ENCODE measurements around the gene ROR1. TPM values are rescaled to one million over a fixed set of nuclear protein-coding genes. Genes with fewer than 3 reads are reported as not detected.

ROR1 gene
- total RNA-seq, 2 experiments from 2014 or later: 0.47 to 1.4 TPM

DNA sequence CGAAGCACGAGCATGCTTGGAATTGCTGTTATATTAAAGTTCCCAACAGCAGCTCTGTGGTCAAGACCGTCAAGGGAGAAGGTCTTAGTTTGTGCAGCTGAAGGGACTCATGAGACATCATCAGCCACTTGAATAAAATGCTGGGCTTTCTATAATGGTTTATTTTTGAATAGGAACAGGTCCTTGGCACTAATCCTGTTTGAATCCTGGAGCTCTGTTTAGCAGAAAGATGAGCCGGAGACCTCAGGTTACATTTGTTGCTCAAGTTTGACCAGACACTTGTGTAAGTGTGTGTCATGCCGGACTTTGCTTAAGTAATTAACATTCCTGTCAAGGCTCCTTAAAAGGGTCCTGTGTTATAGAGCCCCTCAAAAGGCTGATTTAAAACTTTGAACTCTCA, 186.5 kb downstream of the ROR1 start:
- TF ChIP-seq, protein P1, sequence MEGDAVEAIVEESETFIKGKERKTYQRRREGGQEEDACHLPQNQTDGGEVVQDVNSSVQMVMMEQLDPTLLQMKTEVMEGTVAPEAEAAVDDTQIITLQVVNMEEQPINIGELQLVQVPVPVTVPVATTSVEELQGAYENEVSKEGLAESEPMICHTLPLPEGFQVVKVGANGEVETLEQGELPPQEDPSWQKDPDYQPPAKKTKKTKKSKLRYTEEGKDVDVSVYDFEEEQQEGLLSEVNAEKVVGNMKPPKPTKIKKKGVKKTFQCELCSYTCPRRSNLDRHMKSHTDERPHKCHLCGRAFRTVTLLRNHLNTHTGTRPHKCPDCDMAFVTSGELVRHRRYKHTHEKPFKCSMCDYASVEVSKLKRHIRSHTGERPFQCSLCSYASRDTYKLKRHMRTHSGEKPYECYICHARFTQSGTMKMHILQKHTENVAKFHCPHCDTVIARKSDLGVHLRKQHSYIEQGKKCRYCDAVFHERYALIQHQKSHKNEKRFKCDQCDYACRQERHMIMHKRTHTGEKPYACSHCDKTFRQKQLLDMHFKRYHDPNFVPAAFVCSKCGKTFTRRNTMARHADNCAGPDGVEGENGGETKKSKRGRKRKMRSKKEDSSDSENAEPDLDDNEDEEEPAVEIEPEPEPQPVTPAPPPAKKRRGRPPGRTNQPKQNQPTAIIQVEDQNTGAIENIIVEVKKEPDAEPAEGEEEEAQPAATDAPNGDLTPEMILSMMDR (conservative IDR thresholded peaks at IDR 0.05; ENCODE audit: low read length): no peak
- TF ChIP-seq EZH2phosphoT487 (IDR thresholded peaks at IDR 0.05; ENCODE audit: borderline replicate concordance, low read depth, low read length): no peak
- intact Hi-C loops (cut with micrococcal nuclease; ENCODE audit: unreplicated experiment): no loop called here
- Histone ChIP-seq H3K9me2 (ENCODE audit: insufficient read depth, low read length) (no peaks in the 10 kb centered on the region), H3K4me2 (ENCODE audit: low read length) (no peak overlapping the region), H3K9me3 (ENCODE audit: low read length) (no peaks in the 10 kb centered on the region), H3K36me3 (ENCODE audit: insufficient read depth, low read length) (no peaks in the 10 kb centered on the region), H3K4me1 (ENCODE audit: insufficient read depth, low read length, poor library complexity, severe bottlenecking) (no peaks in the 10 kb centered on the region), H3K27ac (ENCODE audit: low read depth, low read length, poor library complexity, severe bottlenecking) (no peak overlapping the region), H3K4me3 (ENCODE audit: low read depth, low read length, poor library complexity, severe bottlenecking) (no peak overlapping the region), H3K79me2 (ENCODE audit: insufficient read depth, low read depth, low read length) (no peaks in the 10 kb centered on the region), H2AFZ (ENCODE audit: low read length) (no peak overlapping the region), H4K20me1 (ENCODE audit: insufficient read depth, low read length) (no peaks in the 10 kb centered on the region)
- no TSS peak for BruUV-seq (replicated peaks)
- no peak for DNase-seq (ENCODE audit: low spot score)
- ChIA-PET CTCF (ENCODE audit: unreplicated experiment) (no interaction called here), POLR2A (no interaction called here)

DNA sequence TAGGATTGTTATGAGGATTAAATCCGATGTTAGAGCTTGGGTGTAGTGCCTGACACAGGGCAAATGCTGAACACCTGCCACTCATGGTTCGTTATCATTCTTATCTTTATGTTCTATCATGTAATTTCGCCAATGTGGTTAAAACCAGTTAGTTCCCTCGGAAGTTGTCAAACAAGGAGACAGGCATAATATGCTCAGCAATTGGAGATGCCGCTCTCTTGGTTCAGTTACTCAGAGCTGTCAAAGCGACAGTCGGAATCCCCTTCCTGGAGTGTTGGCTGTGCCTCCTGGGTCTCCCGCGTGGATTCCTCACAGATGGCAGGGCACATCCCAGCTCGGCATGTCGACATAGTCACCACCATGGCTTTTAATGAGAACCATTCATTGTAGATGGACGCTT, 192.2 kb downstream of the ROR1 start:
- intact Hi-C loops (cut with micrococcal nuclease; ENCODE audit: unreplicated experiment): no loop called here
- no peaks in the 10 kb centered on the region for H3K36me3 ChIP-seq (ENCODE audit: insufficient read depth, low read length)
- no peak overlapping the region for H3K4me3 ChIP-seq (ENCODE audit: low read depth, low read length, poor library complexity, severe bottlenecking)
- ChIA-PET CTCF (ENCODE audit: unreplicated experiment) (no interaction called here), POLR2A (no interaction called here)
- no peak overlapping the region for H2AFZ ChIP-seq (ENCODE audit: low read length)
- no peak overlapping the region for H3K27ac ChIP-seq (ENCODE audit: low read depth, low read length, poor library complexity, severe bottlenecking)
- H3K4me2 ChIP-seq (ENCODE audit: low read length): no peak overlapping the region
- DNase-seq (ENCODE audit: low spot score): no peak
- H3K4me1 ChIP-seq (ENCODE audit: insufficient read depth, low read length, poor library complexity, severe bottlenecking): no peaks in the 10 kb centered on the region
- no peaks in the 10 kb centered on the region for H4K20me1 ChIP-seq (ENCODE audit: insufficient read depth, low read length)
- no TSS peak for BruUV-seq (replicated peaks)
- H3K9me3 ChIP-seq (ENCODE audit: low read length): no peaks in the 10 kb centered on the region
- no peaks in the 10 kb centered on the region for H3K9me2 ChIP-seq (ENCODE audit: insufficient read depth, low read length)
- no peak for TF ChIP-seq EZH2phosphoT487 (IDR thresholded peaks at IDR 0.05; ENCODE audit: borderline replicate concordance, low read depth, low read length)
- TF ChIP-seq, protein P1 (conservative IDR thresholded peaks at IDR 0.05; ENCODE audit: low read length): no peak
- no peaks in the 10 kb centered on the region for H3K79me2 ChIP-seq (ENCODE audit: insufficient read depth, low read depth, low read length)

DNA sequence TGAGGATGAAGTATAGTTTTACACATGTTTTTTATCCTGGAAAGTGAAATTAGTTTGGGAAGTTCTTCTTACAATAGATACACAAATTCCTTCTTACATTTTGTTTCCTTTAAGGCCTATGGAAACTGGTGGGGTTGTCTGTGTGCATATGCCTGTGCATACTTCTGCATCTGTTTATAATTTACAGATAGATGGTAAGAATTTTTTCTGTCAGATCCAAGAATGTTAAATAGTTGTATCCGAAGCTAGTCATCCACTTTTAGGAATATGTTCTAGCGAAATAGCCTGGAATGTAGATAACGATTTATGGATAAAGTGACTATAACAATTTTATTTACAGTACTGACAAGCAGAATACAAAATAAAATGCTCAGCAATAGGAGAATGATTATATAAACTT, 194.1 kb downstream of the ROR1 start:
- Histone ChIP-seq H3K27ac (ENCODE audit: low read depth, low read length, poor library complexity, severe bottlenecking) (no peak overlapping the region), H3K4me3 (ENCODE audit: low read depth, low read length, poor library complexity, severe bottlenecking) (no peak overlapping the region), H4K20me1 (ENCODE audit: insufficient read depth, low read length) (no peaks in the 10 kb centered on the region), H3K9me3 (ENCODE audit: low read length) (no peaks in the 10 kb centered on the region), H3K79me2 (ENCODE audit: insufficient read depth, low read depth, low read length) (no peaks in the 10 kb centered on the region), H3K36me3 (ENCODE audit: insufficient read depth, low read length) (no peaks in the 10 kb centered on the region), H3K4me2 (ENCODE audit: low read length) (no peak overlapping the region), H3K9me2 (ENCODE audit: insufficient read depth, low read length) (no peaks in the 10 kb centered on the region), H3K4me1 (ENCODE audit: insufficient read depth, low read length, poor library complexity, severe bottlenecking) (no peaks in the 10 kb centered on the region), H2AFZ (ENCODE audit: low read length) (no peak overlapping the region)
- DNase-seq (ENCODE audit: low spot score): no peak
- BruUV-seq (replicated peaks): no TSS peak
- ChIA-PET CTCF (ENCODE audit: unreplicated experiment) (no interaction called here), POLR2A (no interaction called here)
- intact Hi-C loops (cut with micrococcal nuclease; ENCODE audit: unreplicated experiment): no loop called here
- TF ChIP-seq, protein P1 (conservative IDR thresholded peaks at IDR 0.05; ENCODE audit: low read length): no peak
- TF ChIP-seq EZH2phosphoT487 (IDR thresholded peaks at IDR 0.05; ENCODE audit: borderline replicate concordance, low read depth, low read length): no peak

Measured in OCI-LY7 (cell line).